GM12878 (cell line): ENCODE data around the gene ITCH. TPM values are rescaled to one million over a fixed set of nuclear protein-coding genes. Genes with fewer than 3 reads are reported as not detected.

Experiments
- CBX3 ChIP-seq: fragments of 200-600 bp; sonication (generic); IDR thresholded peaks from 2 replicates; pipeline ENCODE4 v1.6.1; 2016; ENCODE audit warnings: low read depth, borderline replicate concordance
- CBX5 ChIP-seq: sonication (generic); IDR thresholded peaks from 2 replicates; pipeline ENCODE4 v1.6.1; 2016; ENCODE audit warnings: low read depth, moderate library complexity, mild to moderate bottlenecking, inconsistent platforms
- GATAD2B ChIP-seq: fragments of 450-650 bp; conservative IDR thresholded peaks from 2 replicates; pipeline ENCODE4 v1.6.1; 2017; ENCODE audit warnings: low read depth, mild to moderate bottlenecking, moderate library complexity
- IRF4 ChIP-seq: IDR thresholded peaks from 2 replicates; pipeline ENCODE4 v1.6.1; 2011; ENCODE audit warnings: low read depth, low read length
- MTA2 ChIP-seq: fragments of 450-650 bp; IDR thresholded peaks from 2 replicates; pipeline ENCODE4 v1.6.1; 2016; ENCODE audit warnings: low read depth, mild to moderate bottlenecking, moderate library complexity
- NKRF ChIP-seq: fragments of 450-650 bp; conservative IDR thresholded peaks from 2 replicates; pipeline ENCODE4 v1.6.1; 2017; ENCODE audit warnings: mild to moderate bottlenecking, moderate library complexity
- NRF1 ChIP-seq: conservative IDR thresholded peaks from 2 replicates; pipeline ENCODE4 v1.6.1; 2011; ENCODE audit warnings: mild to moderate bottlenecking, low read depth, low read length, improper control_type of control experiment
- PAX8 ChIP-seq: fragments of 450-650 bp; IDR thresholded peaks from 2 replicates; pipeline ENCODE4 v1.6.1; 2017; ENCODE audit warnings: mild to moderate bottlenecking, moderate library complexity
- RUNX3 ChIP-seq: IDR thresholded peaks from 2 replicates; pipeline ENCODE4 v1.6.1; 2012; ENCODE audit warnings: low read length, inconsistent platforms
- SREBF1 ChIP-seq: IDR thresholded peaks from 2 replicates; pipeline ENCODE4 v1.6.1; 2012; ENCODE audit warnings: mild to moderate bottlenecking, low read length
- YY1 ChIP-seq: IDR thresholded peaks from 2 replicates; pipeline ENCODE4 v1.6.1; 2011; ENCODE audit warnings: low read depth, mild to moderate bottlenecking, low read length
- polyA plus RNA-seq, 11 experiments: library from polyadenylated mRNA; depleted of rRNA in 4 of 11; unstranded in 6 of 11; stranded (reverse) in 5 of 11; fragments of >200 nt; fragmentation: Nextera tagmentation in 4 of 11; fragmentation: Illumina TruSeq in 1 of 11; extraction: Ambion mirVana in 4 of 11; extraction: Trizol in 1 of 11; gene quantifications; 1 replicate in 1 of 11; 2 replicates in 10 of 11; pipeline versions ENCODE4 v1.2.1 to v1.2.3, GENCODE V29; 2011 to 2016; ENCODE audit warnings: inconsistent platforms in 2 of 11, missing spikeins in 2 of 11, low read depth in 1 of 11
- total RNA-seq, 4 experiments: library from RNA; depleted of rRNA in 3 of 4; stranded (reverse); fragments of >200 nt in 3 of 4; fragmentation: Illumina TruSeq in 1 of 4; extraction: Trizol in 1 of 4; gene quantifications; 2 replicates each; pipeline versions ENCODE4 v1.2.1 to v1.2.3, GENCODE V29; 2013 to 2021
- TF ChIP-seq, protein P1 (sequence below): IDR thresholded peaks from 2 replicates; pipeline ENCODE4 v1.6.1; 2011; ENCODE audit warnings: low read depth, mild to moderate bottlenecking, low read length, moderate library complexity, borderline replicate concordance; ENCODE audit errors: extremely low read depth
- TF ChIP-seq, protein P2 (sequence below): IDR thresholded peaks from 2 replicates; pipeline ENCODE4 v1.6.1; 2012; ENCODE audit warnings: low read length, inconsistent platforms
- TF ChIP-seq, protein P3 (sequence below): fragments of 450-650 bp; IDR thresholded peaks from 2 replicates; pipeline ENCODE4 v1.6.1; 2017; ENCODE audit warnings: mild to moderate bottlenecking, low read depth, inconsistent platforms; ENCODE audit not compliant: poor library complexity, severe bottlenecking
- TF ChIP-seq, protein P4 (sequence below): fragments of 450-650 bp; IDR thresholded peaks from 2 replicates; pipeline ENCODE4 v1.6.1; 2018; ENCODE audit warnings: mild to moderate bottlenecking, low read depth, moderate library complexity; ENCODE audit not compliant: partially characterized antibody
- TF ChIP-seq, protein P5 (sequence below): fragments of 450-650 bp; IDR thresholded peaks from 2 replicates; pipeline ENCODE4 v1.6.1; 2017; ENCODE audit warnings: antibody characterized with exemption, mild to moderate bottlenecking, moderate library complexity

The ITCH gene
- total and polyA plus RNA-seq, 10 of the 15 experiments (the other 5 are each of a cell fraction or from before 2014, with no cell fraction given), result 7.5 to 46.1 (median 21.5) TPM

- TF ChIP-seq, protein P1, sequence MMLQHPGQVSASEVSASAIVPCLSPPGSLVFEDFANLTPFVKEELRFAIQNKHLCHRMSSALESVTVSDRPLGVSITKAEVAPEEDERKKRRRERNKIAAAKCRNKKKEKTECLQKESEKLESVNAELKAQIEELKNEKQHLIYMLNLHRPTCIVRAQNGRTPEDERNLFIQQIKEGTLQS, result no peak
- TF ChIP-seq CBX5, result no peak
- TF ChIP-seq, protein P2, sequence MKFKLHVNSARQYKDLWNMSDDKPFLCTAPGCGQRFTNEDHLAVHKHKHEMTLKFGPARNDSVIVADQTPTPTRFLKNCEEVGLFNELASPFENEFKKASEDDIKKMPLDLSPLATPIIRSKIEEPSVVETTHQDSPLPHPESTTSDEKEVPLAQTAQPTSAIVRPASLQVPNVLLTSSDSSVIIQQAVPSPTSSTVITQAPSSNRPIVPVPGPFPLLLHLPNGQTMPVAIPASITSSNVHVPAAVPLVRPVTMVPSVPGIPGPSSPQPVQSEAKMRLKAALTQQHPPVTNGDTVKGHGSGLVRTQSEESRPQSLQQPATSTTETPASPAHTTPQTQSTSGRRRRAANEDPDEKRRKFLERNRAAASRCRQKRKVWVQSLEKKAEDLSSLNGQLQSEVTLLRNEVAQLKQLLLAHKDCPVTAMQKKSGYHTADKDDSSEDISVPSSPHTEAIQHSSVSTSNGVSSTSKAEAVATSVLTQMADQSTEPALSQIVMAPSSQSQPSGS, result peak; percentile 87
- TF ChIP-seq CBX3, result no peak
- peak; percentile 99 for TF ChIP-seq RUNX3
- no peak for TF ChIP-seq NRF1
- no peak for TF ChIP-seq YY1
- TF ChIP-seq, protein P3, sequence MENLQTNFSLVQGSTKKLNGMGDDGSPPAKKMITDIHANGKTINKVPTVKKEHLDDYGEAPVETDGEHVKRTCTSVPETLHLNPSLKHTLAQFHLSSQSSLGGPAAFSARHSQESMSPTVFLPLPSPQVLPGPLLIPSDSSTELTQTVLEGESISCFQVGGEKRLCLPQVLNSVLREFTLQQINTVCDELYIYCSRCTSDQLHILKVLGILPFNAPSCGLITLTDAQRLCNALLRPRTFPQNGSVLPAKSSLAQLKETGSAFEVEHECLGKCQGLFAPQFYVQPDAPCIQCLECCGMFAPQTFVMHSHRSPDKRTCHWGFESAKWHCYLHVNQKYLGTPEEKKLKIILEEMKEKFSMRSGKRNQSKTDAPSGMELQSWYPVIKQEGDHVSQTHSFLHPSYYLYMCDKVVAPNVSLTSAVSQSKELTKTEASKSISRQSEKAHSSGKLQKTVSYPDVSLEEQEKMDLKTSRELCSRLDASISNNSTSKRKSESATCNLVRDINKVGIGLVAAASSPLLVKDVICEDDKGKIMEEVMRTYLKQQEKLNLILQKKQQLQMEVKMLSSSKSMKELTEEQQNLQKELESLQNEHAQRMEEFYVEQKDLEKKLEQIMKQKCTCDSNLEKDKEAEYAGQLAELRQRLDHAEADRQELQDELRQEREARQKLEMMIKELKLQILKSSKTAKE, result peak; percentile 86
- peak; percentile 82 for TF ChIP-seq IRF4
- no peak for TF ChIP-seq SREBF1
- TF ChIP-seq, protein P4, sequence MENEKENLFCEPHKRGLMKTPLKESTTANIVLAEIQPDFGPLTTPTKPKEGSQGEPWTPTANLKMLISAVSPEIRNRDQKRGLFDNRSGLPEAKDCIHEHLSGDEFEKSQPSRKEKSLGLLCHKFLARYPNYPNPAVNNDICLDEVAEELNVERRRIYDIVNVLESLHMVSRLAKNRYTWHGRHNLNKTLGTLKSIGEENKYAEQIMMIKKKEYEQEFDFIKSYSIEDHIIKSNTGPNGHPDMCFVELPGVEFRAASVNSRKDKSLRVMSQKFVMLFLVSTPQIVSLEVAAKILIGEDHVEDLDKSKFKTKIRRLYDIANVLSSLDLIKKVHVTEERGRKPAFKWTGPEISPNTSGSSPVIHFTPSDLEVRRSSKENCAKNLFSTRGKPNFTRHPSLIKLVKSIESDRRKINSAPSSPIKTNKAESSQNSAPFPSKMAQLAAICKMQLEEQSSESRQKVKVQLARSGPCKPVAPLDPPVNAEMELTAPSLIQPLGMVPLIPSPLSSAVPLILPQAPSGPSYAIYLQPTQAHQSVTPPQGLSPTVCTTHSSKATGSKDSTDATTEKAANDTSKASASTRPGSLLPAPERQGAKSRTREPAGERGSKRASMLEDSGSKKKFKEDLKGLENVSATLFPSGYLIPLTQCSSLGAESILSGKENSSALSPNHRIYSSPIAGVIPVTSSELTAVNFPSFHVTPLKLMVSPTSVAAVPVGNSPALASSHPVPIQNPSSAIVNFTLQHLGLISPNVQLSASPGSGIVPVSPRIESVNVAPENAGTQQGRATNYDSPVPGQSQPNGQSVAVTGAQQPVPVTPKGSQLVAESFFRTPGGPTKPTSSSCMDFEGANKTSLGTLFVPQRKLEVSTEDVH, result no peak
- TF ChIP-seq NKRF, result no peak
- TF ChIP-seq MTA2, result peak; percentile 84
- TF ChIP-seq GATAD2B, result no peak
- TF ChIP-seq PAX8, result no peak
- TF ChIP-seq, protein P5, sequence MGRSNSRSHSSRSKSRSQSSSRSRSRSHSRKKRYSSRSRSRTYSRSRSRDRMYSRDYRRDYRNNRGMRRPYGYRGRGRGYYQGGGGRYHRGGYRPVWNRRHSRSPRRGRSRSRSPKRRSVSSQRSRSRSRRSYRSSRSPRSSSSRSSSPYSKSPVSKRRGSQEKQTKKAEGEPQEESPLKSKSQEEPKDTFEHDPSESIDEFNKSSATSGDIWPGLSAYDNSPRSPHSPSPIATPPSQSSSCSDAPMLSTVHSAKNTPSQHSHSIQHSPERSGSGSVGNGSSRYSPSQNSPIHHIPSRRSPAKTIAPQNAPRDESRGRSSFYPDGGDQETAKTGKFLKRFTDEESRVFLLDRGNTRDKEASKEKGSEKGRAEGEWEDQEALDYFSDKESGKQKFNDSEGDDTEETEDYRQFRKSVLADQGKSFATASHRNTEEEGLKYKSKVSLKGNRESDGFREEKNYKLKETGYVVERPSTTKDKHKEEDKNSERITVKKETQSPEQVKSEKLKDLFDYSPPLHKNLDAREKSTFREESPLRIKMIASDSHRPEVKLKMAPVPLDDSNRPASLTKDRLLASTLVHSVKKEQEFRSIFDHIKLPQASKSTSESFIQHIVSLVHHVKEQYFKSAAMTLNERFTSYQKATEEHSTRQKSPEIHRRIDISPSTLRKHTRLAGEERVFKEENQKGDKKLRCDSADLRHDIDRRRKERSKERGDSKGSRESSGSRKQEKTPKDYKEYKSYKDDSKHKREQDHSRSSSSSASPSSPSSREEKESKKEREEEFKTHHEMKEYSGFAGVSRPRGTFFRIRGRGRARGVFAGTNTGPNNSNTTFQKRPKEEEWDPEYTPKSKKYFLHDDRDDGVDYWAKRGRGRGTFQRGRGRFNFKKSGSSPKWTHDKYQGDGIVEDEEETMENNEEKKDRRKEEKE, result no peak
Measured at GRCh38 chr20:34377072-34377847, 14.2 kb downstream of the ITCH start (continued).
